Lower leg skin (tissue), 4 donors: ENCODE results near the gene LRRC25. TPM values are rescaled to one million over a fixed set of nuclear protein-coding genes. Genes with fewer than 3 reads are reported as not detected.
"Not testable (repeated sequence)": the region's sequence is repeated elsewhere in the genome, so short reads cannot be mapped to it uniquely, and the experiment has no call there.

Source experiments
- DNase-seq, 2 donors: peaks; one replicate each; pipeline ENCODE4 v3.0.0-alpha.2; 2019; ENCODE audit warnings: low spot score in 2 of 2
- H3K4me3 ChIP-seq: fragments of 200-600 bp; sonication (generic); 2 replicates; pipeline ENCODE4 v1.5.1; 2017; ENCODE audit warnings: mild to moderate bottlenecking, low read depth; ENCODE audit not compliant: poor library complexity, severe bottlenecking
- POLR2A ChIP-seq, 2 donors: fragments of 450-650 bp; IDR thresholded peaks; one replicate each; pipeline ENCODE4 v1.6.1; 2016 to 2017; ENCODE audit warnings: antibody characterized with exemption in 2 of 2, mild to moderate bottlenecking in 1 of 2, moderate library complexity in 1 of 2
- WGBS, 2 donors: methylation state at CpG; one replicate each; pipeline ENCODE4 v1.1.5; 2018; 5-methylcytosine and 5-hydroxymethylcytosine counted together
- intact Hi-C: fragments of 100-400 bp; cut with DNase I; formaldehyde crosslinking; loops from one replicate; pipeline ENCODE4 v1.15.0; 2023; ENCODE audit warnings: low total_unique reads
- total RNA-seq, 4 donors: library from RNA; depleted of rRNA; stranded (reverse); fragments of >200 nt; gene quantifications; one replicate each; pipeline ENCODE4 v1.1.0, GENCODE V29; 2016
- TF ChIP-seq, protein P1 (sequence below), 3 donors: fragments of 450-650 bp; IDR thresholded peaks; one replicate each; pipeline ENCODE4 v1.5.1; 2016; ENCODE audit warnings: antibody characterized with exemption in 3 of 3, mild to moderate bottlenecking in 3 of 3, moderate library complexity in 2 of 3

LRRC25 gene
- total RNA-seq, 4 donors from 2014 or later, result 1.2 to 3.4 (median 2.2) TPM; not detected in 1

DNA sequence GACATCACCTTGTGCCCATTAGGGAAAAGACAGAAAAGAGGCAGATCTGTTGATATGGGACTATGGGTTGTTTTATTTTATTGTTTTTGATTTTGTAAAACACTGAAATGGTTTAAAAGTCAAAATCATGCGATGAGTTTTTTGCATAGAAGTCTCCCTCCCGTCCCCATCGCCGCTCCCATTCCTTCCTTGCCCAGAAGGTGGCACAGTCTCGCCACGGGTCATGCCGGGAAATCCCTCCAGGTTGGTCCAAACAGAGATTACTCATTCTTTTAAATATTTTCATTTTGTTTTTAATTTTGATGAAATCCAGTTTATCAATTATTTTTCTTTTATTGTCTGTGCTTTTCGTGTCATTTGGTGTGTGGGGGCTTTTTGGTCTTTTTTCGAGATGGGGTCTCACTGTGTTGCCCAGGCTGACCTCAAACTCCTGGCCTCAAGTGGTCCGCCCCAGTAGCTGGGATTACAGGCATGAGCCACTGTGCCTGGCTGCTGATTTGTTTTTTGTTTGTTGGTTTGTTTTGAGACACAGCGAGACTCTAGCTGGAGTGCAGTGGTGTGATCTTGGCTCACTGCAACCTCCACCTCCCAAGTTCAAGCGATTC is 47.8 kb downstream of the LRRC25 start:
- intact Hi-C loops, result loop anchor here (5.0 kb wide), 1 partner anchor 63 kb away; no protein-coding TSS in a partner anchor
- no peak overlapping the region for H3K4me3 ChIP-seq
- TF ChIP-seq POLR2A (IDR thresholded peaks at IDR 0.05), result no peak
- TF ChIP-seq, protein P1, sequence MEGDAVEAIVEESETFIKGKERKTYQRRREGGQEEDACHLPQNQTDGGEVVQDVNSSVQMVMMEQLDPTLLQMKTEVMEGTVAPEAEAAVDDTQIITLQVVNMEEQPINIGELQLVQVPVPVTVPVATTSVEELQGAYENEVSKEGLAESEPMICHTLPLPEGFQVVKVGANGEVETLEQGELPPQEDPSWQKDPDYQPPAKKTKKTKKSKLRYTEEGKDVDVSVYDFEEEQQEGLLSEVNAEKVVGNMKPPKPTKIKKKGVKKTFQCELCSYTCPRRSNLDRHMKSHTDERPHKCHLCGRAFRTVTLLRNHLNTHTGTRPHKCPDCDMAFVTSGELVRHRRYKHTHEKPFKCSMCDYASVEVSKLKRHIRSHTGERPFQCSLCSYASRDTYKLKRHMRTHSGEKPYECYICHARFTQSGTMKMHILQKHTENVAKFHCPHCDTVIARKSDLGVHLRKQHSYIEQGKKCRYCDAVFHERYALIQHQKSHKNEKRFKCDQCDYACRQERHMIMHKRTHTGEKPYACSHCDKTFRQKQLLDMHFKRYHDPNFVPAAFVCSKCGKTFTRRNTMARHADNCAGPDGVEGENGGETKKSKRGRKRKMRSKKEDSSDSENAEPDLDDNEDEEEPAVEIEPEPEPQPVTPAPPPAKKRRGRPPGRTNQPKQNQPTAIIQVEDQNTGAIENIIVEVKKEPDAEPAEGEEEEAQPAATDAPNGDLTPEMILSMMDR (IDR thresholded peaks at IDR 0.05), result no peak
- 38 to 46% methylated on average over 12 of the region's 12 CpGs for WGBS, 2 donors
- peak in 1 of 2 donors; percentile 92 for DNase-seq

GRCh38 chr19:18348818-18349339 is 48.5 kb downstream of the LRRC25 start:
- H3K4me3 ChIP-seq, DNase-seq, intact Hi-C loops: not testable (repeated sequence)
- WGBS, 2 donors, result 89 to 93% methylated on average over 6 of the region's 6 CpGs

DNA sequence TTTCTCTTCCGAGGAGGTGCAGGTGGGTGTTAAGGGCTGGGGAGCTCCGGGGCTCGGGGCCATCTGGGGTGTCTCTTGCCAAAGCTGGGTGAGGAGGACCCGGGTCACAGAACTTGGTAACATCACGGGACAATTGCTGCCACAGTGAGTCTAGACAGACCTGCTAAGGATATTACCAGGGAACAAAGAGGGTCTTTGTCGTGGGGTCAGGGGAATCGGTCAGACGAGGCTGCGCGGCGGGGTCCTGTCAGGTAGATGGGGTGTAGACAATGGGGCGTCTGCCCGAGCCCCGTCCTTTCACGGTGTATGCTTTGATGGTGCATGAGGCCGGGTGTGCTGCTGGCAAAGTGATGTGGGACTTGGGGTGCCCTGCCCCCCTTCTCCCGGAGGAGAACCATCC is 49.3 kb downstream of the LRRC25 start:
- WGBS, 2 donors, result 91 to 93% methylated on average over 17 of the region's 17 CpGs
- intact Hi-C loops, result no loop called here
- TF ChIP-seq POLR2A (IDR thresholded peaks at IDR 0.05), result no peak
- TF ChIP-seq, protein P1 (IDR thresholded peaks at IDR 0.05), result no peak

GRCh38 chr19:18346091-18346490 is 51.3 kb downstream of the LRRC25 start:
- intact Hi-C loops, result no loop called here
- DNase-seq, result peak in 1 of 2 donors; percentile 53
- WGBS, 2 donors, result 51% methylated on average over 8 of the region's 8 CpGs

More for the DNA sequence above, 49.3 kb downstream of the LRRC25 start:
- no peak overlapping the region for H3K4me3 ChIP-seq
- no peak for DNase-seq

GRCh38 chr19:18345296-18345695 is 52.1 kb downstream of the LRRC25 start:
- intact Hi-C loops, result no loop called here
- no peak overlapping the region for H3K4me3 ChIP-seq
- DNase-seq, result no peak
- WGBS, 2 donors, result 89 to 92% methylated on average over 6 of the region's 6 CpGs
- TF ChIP-seq POLR2A (IDR thresholded peaks at IDR 0.05), result no peak
- TF ChIP-seq, protein P1 (IDR thresholded peaks at IDR 0.05), result no peak

More at GRCh38 chr19:18346091-18346490, 51.3 kb downstream of the LRRC25 start:
- TF ChIP-seq, protein P1 (IDR thresholded peaks at IDR 0.05), result no peak
- TF ChIP-seq POLR2A (IDR thresholded peaks at IDR 0.05), result no peak
- no peak overlapping the region for H3K4me3 ChIP-seq

- TF ChIP-seq, protein P1 (IDR thresholded peaks at IDR 0.05), result no peak
- TF ChIP-seq POLR2A (IDR thresholded peaks at IDR 0.05), result no peak
- WGBS, 2 donors, result 62 to 72% methylated on average over 13 of the region's 13 CpGs
- DNase-seq, result no peak
- no peak overlapping the region for H3K4me3 ChIP-seq
- intact Hi-C loops, result no loop called here
Observed at GRCh38 chr19:18344582-18344950, 52.9 kb downstream of the LRRC25 start.
